Right hindlimb (tissue), 1 donor: Measurements from ENCODE around the gene TXNDC17.

Source experiments
- DNase-seq: peaks from one replicate; pipeline ENCODE4 v3.0.0-alpha.2; 2018

Gene TXNDC17

GRCh38 chr17:6666077-6666521 lies 25.2 kb downstream of the TXNDC17 start:
- peak; percentile 83 for DNase-seq

DNA sequence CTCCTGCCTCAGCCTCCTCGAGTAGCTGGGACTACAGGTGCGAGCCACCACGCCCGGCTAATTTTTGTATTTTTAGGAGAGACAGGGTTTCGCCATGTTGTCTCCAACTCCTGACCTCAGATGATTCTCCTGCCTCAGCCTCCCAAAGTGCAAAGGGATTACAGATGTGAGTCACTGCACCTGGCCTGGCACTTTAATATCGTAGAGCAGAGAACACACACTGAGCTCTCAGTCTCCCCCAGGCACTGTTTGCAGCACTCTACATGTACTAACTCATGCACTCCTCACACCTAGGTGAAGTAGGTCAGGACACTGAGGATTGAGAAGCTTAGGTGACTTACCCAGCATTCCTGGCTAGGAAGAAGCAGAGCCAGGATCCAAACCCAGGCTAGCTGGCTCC lies 25.7 kb downstream of the TXNDC17 start:
- no peak for DNase-seq

- DNase-seq: no peak
Observed at GRCh38 chr17:6667516-6667915, 26.7 kb downstream of the TXNDC17 start.

DNA sequence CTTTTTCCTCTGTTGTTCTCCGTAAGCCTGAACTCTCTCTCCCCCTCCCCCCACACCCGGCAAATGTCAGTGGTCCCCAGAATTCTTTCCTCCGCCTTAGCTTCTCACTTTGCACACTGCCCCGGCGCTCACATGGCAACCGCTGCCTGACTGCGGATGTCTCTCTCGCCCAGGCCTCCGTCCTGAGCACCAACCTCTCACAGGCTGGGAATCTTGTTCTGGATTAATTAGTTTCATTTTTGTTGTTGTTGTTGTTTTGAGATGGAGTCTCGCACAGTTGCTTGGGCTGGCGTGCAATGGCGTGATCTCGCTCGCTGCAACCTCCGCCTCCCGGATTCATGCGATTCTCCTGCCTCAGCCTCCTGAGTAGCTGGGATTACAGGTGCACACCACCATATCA lies 27.4 kb downstream of the TXNDC17 start:
- DNase-seq: no peak

GRCh38 chr17:6668727-6669425 lies 28.0 kb downstream of the TXNDC17 start:
- no peak for DNase-seq

GRCh38 chr17:6669479-6670212 lies 28.8 kb downstream of the TXNDC17 start:
- DNase-seq: no peak

- no peak for DNase-seq
Observed at GRCh38 chr17:6670571-6670970, 29.7 kb downstream of the TXNDC17 start.

GRCh38 chr17:6670999-6671398 lies 30.1 kb downstream of the TXNDC17 start:
- no peak for DNase-seq

DNA sequence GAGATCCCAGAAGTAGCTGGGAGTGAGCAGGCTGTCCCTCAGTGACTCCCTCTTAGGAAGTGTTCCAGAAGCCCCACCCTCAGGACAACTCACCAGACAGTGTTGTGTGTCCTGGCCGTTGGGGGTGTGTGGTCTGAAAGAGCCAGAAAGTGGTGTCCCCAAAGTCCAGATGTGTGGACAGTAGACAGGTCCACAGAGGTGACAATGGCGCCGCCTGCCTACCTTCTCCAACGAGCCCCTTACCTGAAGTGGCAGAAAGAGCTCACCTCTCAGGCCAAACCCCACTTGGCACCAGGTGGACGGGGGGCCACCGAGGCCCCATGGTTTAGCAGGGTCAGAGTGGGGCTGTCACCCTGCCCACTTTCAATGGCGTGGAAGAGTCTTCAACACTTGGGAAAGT lies 30.6 kb downstream of the TXNDC17 start:
- no peak for DNase-seq

- no peak for DNase-seq
Observed at GRCh38 chr17:6674586-6674985, 33.7 kb downstream of the TXNDC17 start.

GRCh38 chr17:6675201-6675825 lies 34.5 kb downstream of the TXNDC17 start:
- DNase-seq: no peak

DNA sequence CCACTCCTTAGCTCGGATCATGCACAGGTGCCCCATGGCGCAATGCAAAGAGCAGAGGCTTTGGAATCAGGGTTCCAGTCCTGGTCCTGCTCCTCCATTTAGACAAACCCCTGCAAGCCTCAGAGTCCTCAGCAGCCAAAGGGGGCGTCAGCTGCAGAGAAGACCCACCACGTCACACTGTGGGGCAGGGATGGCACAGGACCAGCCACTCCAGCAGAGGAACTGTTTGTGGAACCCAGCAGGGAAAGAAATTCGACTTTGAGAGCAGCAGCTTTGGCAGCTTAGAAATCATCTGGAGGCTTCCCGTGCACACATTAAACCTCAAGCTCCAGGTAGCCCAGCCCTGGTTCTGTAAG lies 35.9 kb downstream of the TXNDC17 start:
- no peak for DNase-seq

GRCh38 chr17:6677158-6677831 lies 36.4 kb downstream of the TXNDC17 start:
- peak; percentile 76 for DNase-seq

GRCh38 chr17:6677946-6678345 lies 37.1 kb downstream of the TXNDC17 start:
- DNase-seq: no peak

- no peak for DNase-seq
Observed at GRCh38 chr17:6679241-6679640, 38.4 kb downstream of the TXNDC17 start.

- no peak for DNase-seq
Observed at GRCh38 chr17:6681176-6681575, 40.3 kb downstream of the TXNDC17 start.

DNA sequence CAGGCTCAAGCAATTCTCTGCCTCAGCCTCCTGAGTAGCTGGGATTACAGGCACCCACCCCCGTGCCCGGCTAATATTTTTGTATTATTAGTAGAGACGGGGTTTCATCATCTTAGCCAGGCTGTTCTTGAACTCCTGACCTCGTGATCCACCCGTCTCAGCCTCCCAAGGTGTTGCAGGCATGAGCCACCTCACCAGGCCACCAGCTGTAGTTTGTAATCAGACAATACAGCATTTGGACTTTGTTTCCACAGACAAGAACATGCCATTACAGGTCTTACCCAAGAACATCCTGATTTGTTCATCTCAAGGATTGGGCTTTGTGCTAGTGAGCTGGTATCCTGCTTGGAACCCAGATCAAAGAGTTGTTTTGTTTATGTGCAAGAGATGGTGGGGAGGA lies 40.8 kb downstream of the TXNDC17 start:
- DNase-seq: no peak

- no peak for DNase-seq
Observed at GRCh38 chr17:6682339-6682738, 41.5 kb downstream of the TXNDC17 start.

DNA sequence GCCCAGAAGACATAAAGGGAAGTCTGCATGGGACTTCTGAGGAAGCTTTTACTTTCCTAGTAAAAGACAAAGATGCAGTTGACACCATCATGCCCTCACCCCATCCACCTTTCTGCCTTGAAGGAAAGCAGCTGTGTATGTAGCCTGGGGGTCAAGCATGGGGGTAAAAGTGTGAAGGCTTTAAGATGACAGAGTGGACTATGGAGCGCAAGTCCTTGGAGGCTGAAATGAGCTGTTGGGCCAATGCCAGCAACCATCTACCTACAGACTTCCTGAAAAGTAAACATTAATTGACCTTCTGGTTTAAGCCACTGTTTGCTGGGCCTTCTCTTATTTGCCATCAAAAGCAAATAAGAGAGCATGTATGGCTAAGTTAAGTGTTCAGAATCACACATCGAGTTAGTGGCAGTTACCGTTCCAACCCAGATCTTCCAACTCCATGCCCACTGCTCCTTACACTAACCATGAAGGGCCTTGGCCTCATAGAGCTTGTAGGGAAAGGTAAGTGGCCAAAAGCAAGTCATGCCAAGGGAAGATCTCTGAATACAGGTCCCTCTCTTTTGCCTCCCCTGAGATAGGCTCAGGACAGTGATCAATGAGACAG lies 42.3 kb downstream of the TXNDC17 start:
- no peak for DNase-seq

DNA sequence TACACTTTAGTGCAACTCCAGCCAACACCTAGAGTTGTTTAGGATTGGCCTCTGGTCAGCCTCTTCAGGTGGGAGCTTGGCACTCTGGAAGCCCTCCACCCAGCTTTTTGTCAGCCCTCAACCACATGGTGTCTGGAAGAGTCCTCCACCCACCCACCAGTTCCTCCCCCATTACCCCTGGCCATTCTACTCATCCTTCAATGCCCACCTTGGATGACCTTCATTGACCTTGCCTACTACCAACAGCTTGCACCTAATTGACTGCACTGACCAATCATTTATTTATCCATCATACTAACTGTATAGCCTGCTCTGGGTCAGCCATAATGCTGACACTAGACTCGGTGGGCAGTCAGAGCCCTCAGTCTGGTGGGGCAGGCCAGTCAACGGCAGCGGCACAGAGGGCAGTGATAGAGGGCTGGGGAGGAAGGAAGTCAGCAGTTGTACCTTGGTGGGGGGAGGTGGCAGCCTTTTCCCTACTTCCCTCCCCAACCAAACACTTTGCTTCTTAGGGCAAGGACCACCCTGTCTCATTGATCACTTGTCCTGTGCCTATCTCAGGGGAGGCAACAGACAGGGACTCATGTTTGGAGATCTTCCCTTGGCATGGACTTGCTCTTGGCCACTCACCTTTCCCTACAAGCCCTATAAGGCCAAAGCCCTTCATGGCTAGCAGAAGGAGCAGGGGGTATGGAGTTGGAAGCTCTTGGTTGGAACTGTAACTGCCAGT lies 43.0 kb downstream of the TXNDC17 start:
- DNase-seq: no peak

- no peak for DNase-seq
Observed at GRCh38 chr17:6684460-6684783, 43.6 kb downstream of the TXNDC17 start.
